ENCODE results near the gene USP37.

Gene USP37

GRCh38 chr2:218578272-218578877 is 10.2 kb upstream of the USP37 start:
- TF ChIP-seq CTCF (IDR thresholded peaks at IDR 0.05), result no peak

DNA sequence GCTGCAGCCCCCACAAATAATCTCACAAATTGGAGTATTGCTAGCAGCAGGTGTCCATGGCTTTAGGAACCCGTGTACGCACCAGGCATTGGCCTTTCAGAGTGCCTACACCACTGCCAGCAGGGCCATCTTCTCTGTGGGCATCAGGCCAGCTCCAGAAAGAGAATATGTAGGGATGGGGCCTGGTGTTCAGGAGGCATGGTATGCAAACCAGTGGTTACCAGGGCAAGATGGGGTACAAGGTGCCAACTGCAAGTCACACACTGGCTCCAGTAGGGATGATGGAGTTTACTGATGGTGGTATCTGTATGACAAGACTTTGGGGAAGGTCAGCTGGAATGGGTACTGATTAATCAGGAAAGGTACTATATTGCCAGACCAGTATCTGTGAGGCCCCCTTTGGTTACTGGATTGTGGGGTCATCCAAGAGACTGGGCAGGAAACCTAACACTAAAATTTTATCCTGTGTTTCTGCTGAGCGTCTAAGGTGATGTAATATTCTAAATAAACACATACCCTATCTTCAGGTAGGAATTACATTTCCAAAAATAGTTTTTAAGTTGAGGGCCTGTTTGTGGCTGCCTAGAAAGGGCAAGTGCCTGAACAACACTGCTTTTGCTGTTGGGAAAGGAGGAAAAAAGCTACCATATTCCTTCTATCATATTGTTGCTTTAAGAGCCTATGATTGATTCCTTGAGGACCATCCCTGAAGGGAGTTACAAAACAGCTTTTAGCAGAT is 9.5 kb upstream of the USP37 start:
- TF ChIP-seq CTCF (IDR thresholded peaks at IDR 0.05), result no peak

GRCh38 chr2:218576854-218577253 is 8.7 kb upstream of the USP37 start:
- TF ChIP-seq CTCF (IDR thresholded peaks at IDR 0.05), result no peak

- TF ChIP-seq CTCF (IDR thresholded peaks at IDR 0.05), result no peak
Measured at GRCh38 chr2:218570850-218571249, 2.7 kb upstream of the USP37 start.

DNA sequence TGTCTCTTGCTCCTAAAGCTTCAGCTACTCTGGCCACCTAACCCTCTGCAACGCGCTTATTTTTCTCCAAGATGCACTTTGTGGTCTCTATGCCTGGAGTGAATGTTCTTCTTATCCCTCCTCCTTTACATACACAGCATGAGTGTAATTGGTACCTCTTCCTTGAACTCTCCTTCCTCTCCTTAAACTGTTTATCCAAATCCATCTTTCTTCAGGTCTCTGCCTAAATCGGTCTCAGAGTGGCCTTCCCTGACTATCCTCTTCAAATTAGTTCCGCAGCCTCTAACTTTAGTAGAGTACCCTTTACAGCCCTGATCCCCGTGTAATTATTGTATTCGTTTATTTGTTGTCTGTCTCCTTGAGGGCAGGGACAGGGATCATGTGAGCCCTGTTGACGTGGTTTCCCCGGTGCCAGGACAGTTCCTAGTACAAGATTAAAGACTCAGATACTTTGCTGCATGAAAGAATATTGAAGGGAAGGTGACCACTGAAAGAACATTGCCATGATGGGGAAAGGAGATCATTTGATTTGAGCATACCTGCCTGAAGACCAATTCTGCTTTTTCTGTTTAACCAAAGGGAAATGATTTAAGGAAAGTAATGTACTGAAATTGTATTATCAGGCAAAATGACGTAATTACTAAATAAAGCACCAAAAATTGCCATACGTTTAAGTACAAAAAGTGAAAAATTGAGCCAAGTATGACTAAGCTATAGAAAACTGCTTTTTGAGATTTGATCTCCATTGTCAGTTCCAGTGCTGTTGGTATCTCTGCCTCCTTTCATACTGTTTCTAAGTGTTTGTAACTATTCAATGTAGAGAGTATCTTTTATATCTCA is 1.7 kb upstream of the USP37 start:
- no peak for TF ChIP-seq CTCF (IDR thresholded peaks at IDR 0.05)

DNA sequence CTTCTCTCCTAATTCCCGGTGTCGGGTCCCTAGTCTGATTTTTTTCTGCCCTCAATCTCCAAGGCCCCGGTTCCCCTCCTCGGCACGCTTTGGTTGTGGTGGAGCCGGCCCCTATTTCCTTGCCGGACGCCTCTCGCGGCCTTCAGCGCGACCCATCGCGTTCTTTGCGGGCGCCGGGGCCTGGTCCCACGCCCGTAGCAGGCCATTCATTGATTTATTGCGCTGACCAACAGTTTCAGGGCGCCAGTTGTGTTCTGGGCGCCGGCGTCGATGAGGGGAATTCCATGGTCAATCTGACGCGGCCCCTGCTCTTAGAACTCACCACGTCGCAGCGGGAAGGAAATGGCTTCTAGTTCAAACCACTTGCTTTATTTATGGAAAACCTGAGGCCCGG is 884 bp upstream of the USP37 start:
- no peak for TF ChIP-seq CTCF (IDR thresholded peaks at IDR 0.05)

GRCh38 chr2:218567797-218568189 is 358 bp downstream of the USP37 start:
- TF ChIP-seq CTCF (IDR thresholded peaks at IDR 0.05), result no peak
